ENCODE results near the gene KCNJ3.

GRCh38 chr2:154700136-154700535 lies 1.6 kb downstream of the KCNJ3 start:
- TF ChIP-seq GATA4 (IDR thresholded peaks at IDR 0.05; ENCODE audit: borderline replicate concordance, low read depth) (no peak), HNF4G (IDR thresholded peaks at IDR 0.05; ENCODE audit: borderline replicate concordance, low read depth, low read length) (no peak), HNF4G (CRISPR knock-in tag; IDR thresholded peaks at IDR 0.05; ENCODE audit: borderline replicate concordance, low read depth) (no peak), CTCF (CRISPR knock-in tag; IDR thresholded peaks at IDR 0.05) (no peak), POLR2A (IDR thresholded peaks at IDR 0.05; ENCODE audit: insufficient read depth in 1 of 2, low read depth in 2 of 2, low read length in 2 of 2) (no peak)
